ENCODE data around the gene RNF130. TPM values are rescaled to one million over a fixed set of nuclear protein-coding genes. Genes with fewer than 3 reads are reported as not detected.
A peak's percentile ranks its signal among the peaks of the same experiment; 100 is the strongest.

Gene RNF130
- total RNA-seq, 1 donor from 2014 or later: 45.9 TPM

DNA sequence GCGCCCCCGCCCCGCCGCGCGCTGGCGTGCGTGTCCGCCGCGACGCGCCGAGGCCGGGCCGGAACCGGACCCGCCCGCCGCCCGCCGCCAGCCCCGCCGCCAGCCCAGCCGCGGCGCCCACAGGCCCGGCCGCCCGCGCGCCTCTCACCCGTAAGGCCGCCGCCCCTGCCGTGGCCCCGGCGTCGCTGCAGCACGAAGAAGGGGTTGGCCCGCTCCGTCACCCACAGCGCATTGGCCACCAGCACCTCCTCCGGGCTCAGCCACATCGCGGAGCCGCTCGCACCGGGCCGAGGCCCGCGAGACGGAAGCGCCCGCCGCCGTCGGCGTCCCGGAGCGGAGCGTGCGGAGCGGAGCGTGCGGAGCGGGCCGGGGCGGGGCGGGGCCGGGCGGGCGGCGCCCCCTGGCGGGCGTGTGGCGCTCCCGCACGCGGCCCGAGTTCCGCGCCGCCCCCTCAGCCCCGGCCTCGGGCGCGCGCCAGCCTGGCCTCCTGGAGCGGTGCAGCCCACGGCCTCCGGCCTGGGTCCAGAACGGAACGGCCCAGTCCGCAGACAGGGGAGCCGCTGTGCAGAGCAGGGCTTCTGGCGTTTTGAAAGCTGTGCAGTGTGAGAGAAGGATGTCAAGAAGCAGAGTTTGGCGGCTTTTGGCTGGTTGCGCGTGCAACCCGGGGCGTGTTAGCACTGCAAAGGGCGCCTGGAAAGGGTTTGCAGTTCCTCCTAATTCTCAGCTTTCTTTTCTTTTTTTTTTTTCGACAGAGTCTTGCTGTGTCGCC, 163.8 kb downstream of the RNF130 start, which contains the start of gene TBC1D9B:
Gene TBC1D9B (minus strand): TSS at position 342 of the 769 bp plus-strand sequence. CDS start 76 bp downstream, at position 266.
- TF ChIP-seq, protein P1, sequence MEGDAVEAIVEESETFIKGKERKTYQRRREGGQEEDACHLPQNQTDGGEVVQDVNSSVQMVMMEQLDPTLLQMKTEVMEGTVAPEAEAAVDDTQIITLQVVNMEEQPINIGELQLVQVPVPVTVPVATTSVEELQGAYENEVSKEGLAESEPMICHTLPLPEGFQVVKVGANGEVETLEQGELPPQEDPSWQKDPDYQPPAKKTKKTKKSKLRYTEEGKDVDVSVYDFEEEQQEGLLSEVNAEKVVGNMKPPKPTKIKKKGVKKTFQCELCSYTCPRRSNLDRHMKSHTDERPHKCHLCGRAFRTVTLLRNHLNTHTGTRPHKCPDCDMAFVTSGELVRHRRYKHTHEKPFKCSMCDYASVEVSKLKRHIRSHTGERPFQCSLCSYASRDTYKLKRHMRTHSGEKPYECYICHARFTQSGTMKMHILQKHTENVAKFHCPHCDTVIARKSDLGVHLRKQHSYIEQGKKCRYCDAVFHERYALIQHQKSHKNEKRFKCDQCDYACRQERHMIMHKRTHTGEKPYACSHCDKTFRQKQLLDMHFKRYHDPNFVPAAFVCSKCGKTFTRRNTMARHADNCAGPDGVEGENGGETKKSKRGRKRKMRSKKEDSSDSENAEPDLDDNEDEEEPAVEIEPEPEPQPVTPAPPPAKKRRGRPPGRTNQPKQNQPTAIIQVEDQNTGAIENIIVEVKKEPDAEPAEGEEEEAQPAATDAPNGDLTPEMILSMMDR (IDR thresholded peaks at IDR 0.05; ENCODE audit: borderline replicate concordance): peak; percentile 60
- H3K36me3 ChIP-seq: peaks cover 18% of the 10 kb centered on the region
- H3K4me3 ChIP-seq: peak within 1 kb of the TSS; percentile 75
- peak; percentile 73 for DNase-seq
- H3K4me1 ChIP-seq: peaks cover 22% of the 10 kb centered on the region
- H3K9me3 ChIP-seq (replicated peaks): no peaks in the 10 kb centered on the region
- intact Hi-C loops (cut with micrococcal nuclease): no loop called here
- no peaks in the 10 kb centered on the region for H3K27me3 ChIP-seq (ENCODE audit: low read depth)
- H3K27ac ChIP-seq (replicated peaks): peak within 1 kb of the TSS; percentile 85

- intact Hi-C loops (cut with micrococcal nuclease): no loop called here
- H3K4me3 ChIP-seq: peak overlapping the region; percentile 75
- no peaks in the 10 kb centered on the region for H3K27me3 ChIP-seq (ENCODE audit: low read depth)
- H3K9me3 ChIP-seq (replicated peaks): no peaks in the 10 kb centered on the region
- no peak for DNase-seq
- H3K36me3 ChIP-seq: peaks cover 25% of the 10 kb centered on the region
- peak overlapping the region; percentile 85 for H3K27ac ChIP-seq (replicated peaks)
- TF ChIP-seq, protein P1 (IDR thresholded peaks at IDR 0.05; ENCODE audit: borderline replicate concordance): no peak
- peaks cover 22% of the 10 kb centered on the region for H3K4me1 ChIP-seq
These were observed 164.6 kb downstream of the RNF130 start for GRCh38 chr5:179906795-179907555.

GRCh38 chr5:179906294-179906794, 165.2 kb downstream of the RNF130 start:
- intact Hi-C loops (cut with micrococcal nuclease): no loop called here
- peak overlapping the region; percentile 75 for H3K4me3 ChIP-seq
- TF ChIP-seq, protein P1 (IDR thresholded peaks at IDR 0.05; ENCODE audit: borderline replicate concordance): no peak

GRCh38 chr5:179905161-179905560, 166.4 kb downstream of the RNF130 start:
- TF ChIP-seq, protein P1 (IDR thresholded peaks at IDR 0.05; ENCODE audit: borderline replicate concordance): no peak
- H3K27ac ChIP-seq (replicated peaks): no peak overlapping the region
- intact Hi-C loops (cut with micrococcal nuclease): no loop called here

More at GRCh38 chr5:179906294-179906794, 165.2 kb downstream of the RNF130 start:
- Histone ChIP-seq H3K27me3 (ENCODE audit: low read depth) (no peaks in the 10 kb centered on the region), H3K27ac (replicated peaks) (peak overlapping the region; percentile 85), H3K4me1 (peaks cover 22% of the 10 kb centered on the region), H3K36me3 (peaks cover 29% of the 10 kb centered on the region), H3K9me3 (replicated peaks) (no peaks in the 10 kb centered on the region)
- DNase-seq: no peak

More at GRCh38 chr5:179905161-179905560, 166.4 kb downstream of the RNF130 start:
- no peak for DNase-seq
- Histone ChIP-seq H3K27me3 (ENCODE audit: low read depth) (no peaks in the 10 kb centered on the region), H3K36me3 (peaks cover 33% of the 10 kb centered on the region), H3K9me3 (replicated peaks) (no peaks in the 10 kb centered on the region), H3K4me1 (peaks cover 22% of the 10 kb centered on the region), H3K4me3 (no peak overlapping the region)

Small RNA genes within 50 kb of the gene (microRNA-seq; reads per million reads assigned to microRNA genes)
- gene MIR340: 370 reads per million, percentile 71 among the genes with 10 or more reads in this experiment

Other genes with a start within 250 kb of the RNF130 start
- gene MRNIP, start 212.9 kb downstream of the RNF130 start, total RNA-seq: 13.1 TPM
- gene TBC1D9B, start 163.9 kb downstream of the RNF130 start, total RNA-seq: 31.1 TPM
- 0.27 TPM for gene RASGEF1C, start 137.5 kb upstream of the RNF130 start, total RNA-seq
- 40.9 TPM for gene MAPK9, start 220.3 kb upstream of the RNF130 start, total RNA-seq